Body of pancreas (tissue), 4 donors: ENCODE results near the gene ACSL3. TPM values are rescaled to one million over a fixed set of nuclear protein-coding genes. Genes with fewer than 3 reads are reported as not detected.

ENCODE experiments used
- ATAC-seq: fragments of 150-250 bp; one replicate; pipeline ENCODE4 v1.9.1; 2016
- DNase-seq, 4 donors: peaks; one replicate each; pipeline ENCODE4 v3.0.0-alpha.2; 2019
- H3K27ac ChIP-seq, 4 donors: fragments of 200-600 bp; sonication (generic); 1 replicate in 3 of 4; 2 replicates in 1 of 4; pipeline versions ENCODE4 v1.5.1 to v1.6.1; 2016 to 2019; ENCODE audit warnings: mild to moderate bottlenecking in 1 of 4, mixed read lengths in 1 of 4, moderate library complexity in 1 of 4
- H3K27me3 ChIP-seq, 2 donors: fragments of 200-600 bp; sonication (generic); one replicate each; pipeline ENCODE4 v1.6.0; 2016; ENCODE audit warnings: mild to moderate bottlenecking in 1 of 2
- H3K36me3 ChIP-seq, 2 donors: fragments of 200-600 bp; sonication (generic); replicated peaks in 1 of 2; 2 replicates each; pipeline ENCODE4 v1.5.1; 2016; ENCODE audit warnings: low read depth in 2 of 2; ENCODE audit not compliant: insufficient read depth in 1 of 2
- H3K4me1 ChIP-seq: fragments of 200-600 bp; sonication (generic); one replicate; pipeline ENCODE4 v1.6.0; 2016
- H3K4me3 ChIP-seq, 2 donors: fragments of 200-600 bp; sonication (generic); 1 replicate in 1 of 2; 2 replicates in 1 of 2; pipeline ENCODE4 v1.5.1; 2016 to 2019
- H3K9me3 ChIP-seq, 3 donors: fragments of 200-600 bp; sonication (generic); 1 replicate in 2 of 3; 2 replicates in 1 of 3; pipeline ENCODE4 v1.5.1; 2016
- CTCF ChIP-seq, 7 experiments: fragments of 450-650 bp in 4 of 7; fragments of 200-600 bp in 3 of 7; sonication (generic) in 3 of 7; IDR thresholded peaks; one replicate each; pipeline ENCODE4 v1.5.1; 2016 to 2019; ENCODE audit warnings: antibody characterized with exemption in 7 of 7
- POLR2A ChIP-seq, 3 donors: fragments of 450-650 bp; IDR thresholded peaks; one replicate each; pipeline ENCODE4 v1.6.1; 2016; ENCODE audit warnings: antibody characterized with exemption in 3 of 3, mild to moderate bottlenecking in 2 of 3
- WGBS, 2 donors: methylation state at CpG; one replicate each; pipeline ENCODE4 v1.1.5; 2017; 5-methylcytosine and 5-hydroxymethylcytosine counted together
- intact Hi-C: fragments of 100-400 bp; cut with DNase I; formaldehyde crosslinking; loops from one replicate; pipeline ENCODE4 v1.15.1; 2023
- total RNA-seq, 2 donors: library from RNA; depleted of rRNA; stranded (reverse); fragments of >200 nt; gene quantifications; one replicate each; pipeline ENCODE4 v1.1.0, GENCODE V29; 2016

ACSL3 gene
- total RNA-seq, 2 donors from 2014 or later = 24.6 to 60.0 TPM

- TF ChIP-seq CTCF (IDR thresholded peaks at IDR 0.05) (no peak), POLR2A (IDR thresholded peaks at IDR 0.05) (no peak)
- H3K9me3 ChIP-seq = no peaks in the 10 kb centered on the region
- DNase-seq (no peak), ATAC-seq (no peak)
- intact Hi-C loops = no loop called here
- no peaks in the 10 kb centered on the region for H3K27me3 ChIP-seq
- H3K36me3 ChIP-seq = no peaks in the 10 kb centered on the region
- no peak overlapping the region for H3K4me3 ChIP-seq
- 80 to 81% methylated on average over 6 of the region's 6 CpGs for WGBS, 2 donors
- H3K27ac ChIP-seq = no peak overlapping the region
- no peaks in the 10 kb centered on the region for H3K4me1 ChIP-seq
Measured at GRCh38 chr2:222823183-222823930, 37.5 kb upstream of the ACSL3 start.

DNA sequence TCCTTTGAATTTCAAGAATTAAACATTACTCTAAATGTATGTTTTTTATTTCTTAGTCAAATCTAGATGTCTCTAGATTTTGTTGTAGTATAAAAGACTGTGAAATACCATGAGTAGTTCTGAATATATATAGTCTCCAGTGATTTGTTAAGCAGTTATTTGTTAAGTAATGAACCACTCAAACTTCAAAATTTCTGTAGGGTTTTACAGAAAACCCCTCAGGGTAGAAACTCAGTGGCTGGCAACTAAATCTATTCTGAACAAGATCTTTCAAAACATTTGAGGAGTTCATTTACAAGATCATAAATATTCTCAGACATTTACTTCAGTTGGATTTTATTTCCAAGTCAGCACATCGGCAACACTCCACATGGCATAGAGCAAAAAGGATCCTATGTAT is 35.8 kb upstream of the ACSL3 start:
- no peaks in the 10 kb centered on the region for H3K36me3 ChIP-seq
- ATAC-seq (no peak), DNase-seq (no peak)
- H3K4me3 ChIP-seq = no peak overlapping the region
- TF ChIP-seq CTCF (IDR thresholded peaks at IDR 0.05) (no peak), POLR2A (IDR thresholded peaks at IDR 0.05) (no peak)
- intact Hi-C loops = no loop called here
- WGBS, 2 donors = 96% methylated on average over 1 of the region's 1 CpG
- no peaks in the 10 kb centered on the region for H3K27me3 ChIP-seq
- H3K9me3 ChIP-seq = no peaks in the 10 kb centered on the region
- H3K27ac ChIP-seq = no peak overlapping the region
- no peaks in the 10 kb centered on the region for H3K4me1 ChIP-seq

GRCh38 chr2:222827417-222827816 is 33.4 kb upstream of the ACSL3 start:
- Histone ChIP-seq H3K9me3 (no peaks in the 10 kb centered on the region), H3K4me3 (no peak overlapping the region), H3K4me1 (no peaks in the 10 kb centered on the region), H3K27me3 (no peaks in the 10 kb centered on the region), H3K36me3 (no peaks in the 10 kb centered on the region), H3K27ac (no peak overlapping the region)
- intact Hi-C loops = no loop called here
- 57 to 73% methylated on average over 1 of the region's 1 CpG for WGBS, 2 donors
- TF ChIP-seq POLR2A (IDR thresholded peaks at IDR 0.05) (no peak), CTCF (IDR thresholded peaks at IDR 0.05) (no peak)
- ATAC-seq (no peak), DNase-seq (no peak)

- Histone ChIP-seq H3K27me3 (no peaks in the 10 kb centered on the region), H3K27ac (no peak overlapping the region), H3K36me3 (no peaks in the 10 kb centered on the region), H3K4me1 (no peaks in the 10 kb centered on the region), H3K9me3 (no peaks in the 10 kb centered on the region), H3K4me3 (no peak overlapping the region)
- DNase-seq (no peak), ATAC-seq (no peak)
- WGBS, 2 donors = 90 to 93% methylated on average over 11 of the region's 11 CpGs
- no peak for TF ChIP-seq CTCF (IDR thresholded peaks at IDR 0.05)
- TF ChIP-seq POLR2A (IDR thresholded peaks at IDR 0.05) = no peak
- intact Hi-C loops = no loop called here
Measured at GRCh38 chr2:222828572-222828971, 32.3 kb upstream of the ACSL3 start.

GRCh38 chr2:222830164-222830563 is 30.7 kb upstream of the ACSL3 start:
- intact Hi-C loops = no loop called here
- H3K27me3 ChIP-seq = no peaks in the 10 kb centered on the region
- H3K27ac ChIP-seq = no peak overlapping the region
- DNase-seq (no peak), ATAC-seq (no peak)
- no peaks in the 10 kb centered on the region for H3K36me3 ChIP-seq
- H3K9me3 ChIP-seq = no peaks in the 10 kb centered on the region
- TF ChIP-seq POLR2A (IDR thresholded peaks at IDR 0.05) (no peak), CTCF (IDR thresholded peaks at IDR 0.05) (no peak)
- 75 to 78% methylated on average over 3 of the region's 3 CpGs for WGBS, 2 donors
- H3K4me1 ChIP-seq = peaks cover under 1% of the 10 kb centered on the region
- no peak overlapping the region for H3K4me3 ChIP-seq
